ENCODE data around the gene NEK1.

DNA sequence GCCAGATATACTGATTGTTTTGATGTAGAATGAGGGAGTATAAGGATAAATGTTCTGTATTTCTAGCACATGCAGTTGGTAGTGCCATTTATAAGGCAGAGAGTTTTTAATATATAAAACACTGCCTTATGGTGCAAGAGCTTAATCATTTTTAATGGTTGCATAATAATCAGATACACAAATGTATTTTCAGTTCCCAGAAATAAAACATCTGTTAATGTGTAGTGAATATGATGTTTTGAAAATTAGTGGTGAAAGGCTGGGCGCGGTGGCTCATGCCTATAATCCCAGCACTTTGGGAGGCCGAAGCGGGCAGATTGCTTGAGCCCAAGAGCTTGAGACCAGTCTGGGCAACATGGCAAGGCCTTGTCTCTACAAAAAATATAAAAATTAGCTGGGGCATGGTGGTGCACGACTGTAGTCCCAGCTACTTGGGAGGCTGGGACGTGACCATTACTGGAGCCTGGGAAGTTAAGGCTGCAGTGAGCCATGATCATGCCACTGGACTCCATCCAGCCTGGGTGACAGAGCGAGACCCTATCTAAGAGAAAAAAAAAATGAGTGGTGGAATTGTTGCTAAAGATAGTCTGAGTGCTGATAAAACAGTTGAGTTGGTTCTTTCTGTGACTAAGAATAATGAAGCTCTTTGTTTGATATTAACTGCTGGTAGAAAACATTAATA is 37.3 kb upstream of the NEK1 start:
- TF ChIP-seq, protein P1, sequence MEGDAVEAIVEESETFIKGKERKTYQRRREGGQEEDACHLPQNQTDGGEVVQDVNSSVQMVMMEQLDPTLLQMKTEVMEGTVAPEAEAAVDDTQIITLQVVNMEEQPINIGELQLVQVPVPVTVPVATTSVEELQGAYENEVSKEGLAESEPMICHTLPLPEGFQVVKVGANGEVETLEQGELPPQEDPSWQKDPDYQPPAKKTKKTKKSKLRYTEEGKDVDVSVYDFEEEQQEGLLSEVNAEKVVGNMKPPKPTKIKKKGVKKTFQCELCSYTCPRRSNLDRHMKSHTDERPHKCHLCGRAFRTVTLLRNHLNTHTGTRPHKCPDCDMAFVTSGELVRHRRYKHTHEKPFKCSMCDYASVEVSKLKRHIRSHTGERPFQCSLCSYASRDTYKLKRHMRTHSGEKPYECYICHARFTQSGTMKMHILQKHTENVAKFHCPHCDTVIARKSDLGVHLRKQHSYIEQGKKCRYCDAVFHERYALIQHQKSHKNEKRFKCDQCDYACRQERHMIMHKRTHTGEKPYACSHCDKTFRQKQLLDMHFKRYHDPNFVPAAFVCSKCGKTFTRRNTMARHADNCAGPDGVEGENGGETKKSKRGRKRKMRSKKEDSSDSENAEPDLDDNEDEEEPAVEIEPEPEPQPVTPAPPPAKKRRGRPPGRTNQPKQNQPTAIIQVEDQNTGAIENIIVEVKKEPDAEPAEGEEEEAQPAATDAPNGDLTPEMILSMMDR (IDR thresholded peaks at IDR 0.05) = no peak
- TF ChIP-seq EP300 (IDR thresholded peaks at IDR 0.05; ENCODE audit: borderline replicate concordance in 1 of 2, low read depth in 1 of 2, low read length in 1 of 2) = no peak
